NCI-H128 (cell line): ENCODE data around the gene SPANXN5.
"Not testable (repeated sequence)": the region's sequence is repeated elsewhere in the genome, so short reads cannot be mapped to it uniquely, and the experiment has no call there.

Source experiments
- DNase-seq: peaks from one replicate; lab custom pipeline; 2025; ENCODE audit not compliant: unreplicated experiment; lab: John Stamatoyannopoulos, UW

The SPANXN5 gene

GRCh38 chrX:52797327-52797726 lies at the start of gene SPANXN5:
Gene SPANXN5, minus strand, starts transcription at chrX:52797427. Its CDS starts 79 bp downstream, at chrX:52797348.
- DNase-seq, result not testable (repeated sequence)

GRCh38 chrX:52843619-52844018 lies 46.4 kb upstream of the SPANXN5 start:
- DNase-seq, result not testable (repeated sequence)

- no peak for DNase-seq
These were observed 41.9 kb upstream of the SPANXN5 start for GRCh38 chrX:52839137-52839536.

GRCh38 chrX:52830551-52830950 lies 33.3 kb upstream of the SPANXN5 start:
- no peak for DNase-seq

GRCh38 chrX:52824608-52825007 lies 27.4 kb upstream of the SPANXN5 start:
- DNase-seq, result no peak

- DNase-seq, result no peak
These were observed 24.0 kb upstream of the SPANXN5 start for GRCh38 chrX:52821079-52821760.

GRCh38 chrX:52819788-52820187 lies 22.6 kb upstream of the SPANXN5 start:
- DNase-seq, result no peak

GRCh38 chrX:52811065-52811625 lies 13.9 kb upstream of the SPANXN5 start, which contains the start of gene XAGE5:
Gene XAGE5, plus strand, starts transcription at chrX:52811287. Its CDS starts 1,280 bp downstream, at chrX:52812567.
- no peak for DNase-seq

- not testable (repeated sequence) for DNase-seq
These were observed 7.6 kb upstream of the SPANXN5 start for GRCh38 chrX:52804876-52805275.

- DNase-seq, result not testable (repeated sequence)
These were observed 23.7 kb downstream of the SPANXN5 start for GRCh38 chrX:52773504-52773903.

- DNase-seq, result not testable (repeated sequence)
These were observed 31.2 kb downstream of the SPANXN5 start for GRCh38 chrX:52765983-52766382.

- not testable (repeated sequence) for DNase-seq
These were observed 46.3 kb downstream of the SPANXN5 start, which contains the start of gene SSX2B for GRCh38 chrX:52750952-52751351. Gene SSX2B, plus strand, starts transcription at chrX:52751252. Its CDS starts 1,429 bp downstream, at chrX:52752681.
